ENCODE measurements around the gene CACNB3.

- TF ChIP-seq PHF8 (IDR thresholded peaks at IDR 0.05; ENCODE audit: borderline replicate concordance, low read length) (no peak), CHD4 (IDR thresholded peaks at IDR 0.05; ENCODE audit: insufficient read depth, insufficient replicate concordance, low read depth, low read length, poor library complexity, severe bottlenecking) (no peak), ZSCAN29 (IDR thresholded peaks at IDR 0.05) (no peak), KLF6 (CRISPR knock-in tag; IDR thresholded peaks at IDR 0.05; ENCODE audit: borderline replicate concordance) (no peak), ZNF24 (IDR thresholded peaks at IDR 0.05) (no peak), GTF2F1 (IDR thresholded peaks at IDR 0.05; ENCODE audit: low read depth, low read length) (no peak), ZNF408 (CRISPR knock-in tag; IDR thresholded peaks at IDR 0.05; ENCODE audit: low read depth) (no peak), VEZF1 (CRISPR knock-in tag; IDR thresholded peaks at IDR 0.05) (no peak), FOXP4 (CRISPR knock-in tag; IDR thresholded peaks at IDR 0.05; ENCODE audit: borderline replicate concordance) (no peak), ZNF274 (IDR thresholded peaks at IDR 0.05; ENCODE audit: borderline replicate concordance, low read depth, low read length) (no peak)
- TF ChIP-seq, protein P1, sequence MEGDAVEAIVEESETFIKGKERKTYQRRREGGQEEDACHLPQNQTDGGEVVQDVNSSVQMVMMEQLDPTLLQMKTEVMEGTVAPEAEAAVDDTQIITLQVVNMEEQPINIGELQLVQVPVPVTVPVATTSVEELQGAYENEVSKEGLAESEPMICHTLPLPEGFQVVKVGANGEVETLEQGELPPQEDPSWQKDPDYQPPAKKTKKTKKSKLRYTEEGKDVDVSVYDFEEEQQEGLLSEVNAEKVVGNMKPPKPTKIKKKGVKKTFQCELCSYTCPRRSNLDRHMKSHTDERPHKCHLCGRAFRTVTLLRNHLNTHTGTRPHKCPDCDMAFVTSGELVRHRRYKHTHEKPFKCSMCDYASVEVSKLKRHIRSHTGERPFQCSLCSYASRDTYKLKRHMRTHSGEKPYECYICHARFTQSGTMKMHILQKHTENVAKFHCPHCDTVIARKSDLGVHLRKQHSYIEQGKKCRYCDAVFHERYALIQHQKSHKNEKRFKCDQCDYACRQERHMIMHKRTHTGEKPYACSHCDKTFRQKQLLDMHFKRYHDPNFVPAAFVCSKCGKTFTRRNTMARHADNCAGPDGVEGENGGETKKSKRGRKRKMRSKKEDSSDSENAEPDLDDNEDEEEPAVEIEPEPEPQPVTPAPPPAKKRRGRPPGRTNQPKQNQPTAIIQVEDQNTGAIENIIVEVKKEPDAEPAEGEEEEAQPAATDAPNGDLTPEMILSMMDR (IDR thresholded peaks at IDR 0.05 in 2 of 3, conservative IDR thresholded peaks at IDR 0.05 in 1 of 3; ENCODE audit: insufficient read depth in 2 of 3, low read depth in 1 of 3, low read length in 3 of 3), result no peak
- TF ChIP-seq, protein P2, sequence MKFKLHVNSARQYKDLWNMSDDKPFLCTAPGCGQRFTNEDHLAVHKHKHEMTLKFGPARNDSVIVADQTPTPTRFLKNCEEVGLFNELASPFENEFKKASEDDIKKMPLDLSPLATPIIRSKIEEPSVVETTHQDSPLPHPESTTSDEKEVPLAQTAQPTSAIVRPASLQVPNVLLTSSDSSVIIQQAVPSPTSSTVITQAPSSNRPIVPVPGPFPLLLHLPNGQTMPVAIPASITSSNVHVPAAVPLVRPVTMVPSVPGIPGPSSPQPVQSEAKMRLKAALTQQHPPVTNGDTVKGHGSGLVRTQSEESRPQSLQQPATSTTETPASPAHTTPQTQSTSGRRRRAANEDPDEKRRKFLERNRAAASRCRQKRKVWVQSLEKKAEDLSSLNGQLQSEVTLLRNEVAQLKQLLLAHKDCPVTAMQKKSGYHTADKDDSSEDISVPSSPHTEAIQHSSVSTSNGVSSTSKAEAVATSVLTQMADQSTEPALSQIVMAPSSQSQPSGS (CRISPR knock-in tag; IDR thresholded peaks at IDR 0.05), result no peak
- TF ChIP-seq, protein P3, sequence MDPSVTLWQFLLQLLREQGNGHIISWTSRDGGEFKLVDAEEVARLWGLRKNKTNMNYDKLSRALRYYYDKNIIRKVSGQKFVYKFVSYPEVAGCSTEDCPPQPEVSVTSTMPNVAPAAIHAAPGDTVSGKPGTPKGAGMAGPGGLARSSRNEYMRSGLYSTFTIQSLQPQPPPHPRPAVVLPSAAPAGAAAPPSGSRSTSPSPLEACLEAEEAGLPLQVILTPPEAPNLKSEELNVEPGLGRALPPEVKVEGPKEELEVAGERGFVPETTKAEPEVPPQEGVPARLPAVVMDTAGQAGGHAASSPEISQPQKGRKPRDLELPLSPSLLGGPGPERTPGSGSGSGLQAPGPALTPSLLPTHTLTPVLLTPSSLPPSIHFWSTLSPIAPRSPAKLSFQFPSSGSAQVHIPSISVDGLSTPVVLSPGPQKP (CRISPR knock-in tag; IDR thresholded peaks at IDR 0.05), result no peak
Observed at GRCh38 chr12:48832321-48833060, 14.2 kb downstream of the CACNB3 start.
